ENCODE data around the gene MANBA. TPM values are rescaled to one million over a fixed set of nuclear protein-coding genes. Genes with fewer than 3 reads are reported as not detected.
A peak's percentile ranks its signal among the peaks of the same experiment; 100 is the strongest.

The MANBA gene
- total RNA-seq, 1 donor from 2014 or later = 48.9 TPM

DNA sequence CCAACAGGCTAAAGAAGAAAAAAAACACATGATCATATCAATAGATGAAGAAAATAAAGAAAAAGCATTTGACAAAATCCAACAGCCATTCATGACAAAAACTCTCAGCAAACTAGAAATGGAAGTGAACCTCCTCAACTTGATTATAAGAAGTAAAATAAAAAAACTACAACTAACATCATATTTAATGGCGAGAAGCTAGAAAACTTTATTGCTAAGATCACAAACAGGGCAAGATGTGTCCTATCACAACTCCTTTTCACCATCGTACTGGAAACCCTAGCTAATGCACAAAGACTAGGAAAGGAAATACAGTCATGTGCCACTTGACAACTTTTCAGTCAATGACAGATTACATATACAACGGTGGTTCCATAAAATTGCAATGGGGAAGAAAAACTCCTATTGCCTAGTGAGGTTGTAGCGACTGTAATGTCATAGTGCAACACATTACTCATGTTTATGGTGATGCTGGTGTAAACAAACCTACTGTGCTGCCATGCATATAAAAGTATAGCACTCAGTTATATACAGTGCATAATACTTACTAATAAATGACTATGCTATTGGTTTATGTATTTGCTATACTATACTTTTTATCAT is 12.1 kb upstream of the MANBA start:
- Mint-ChIP-seq H3K27ac (no peak overlapping the region), H3K36me3 (ENCODE audit: insufficient read depth) (no peaks in the 10 kb centered on the region), H3K4me3 (ENCODE audit: low read depth) (no peak overlapping the region), H3K4me1 (ENCODE audit: low read depth) (no peaks in the 10 kb centered on the region), H3K9me3 (ENCODE audit: low read depth) (no peaks in the 10 kb centered on the region), H3K27me3 (no peaks in the 10 kb centered on the region)
- TF ChIP-seq, protein P1, sequence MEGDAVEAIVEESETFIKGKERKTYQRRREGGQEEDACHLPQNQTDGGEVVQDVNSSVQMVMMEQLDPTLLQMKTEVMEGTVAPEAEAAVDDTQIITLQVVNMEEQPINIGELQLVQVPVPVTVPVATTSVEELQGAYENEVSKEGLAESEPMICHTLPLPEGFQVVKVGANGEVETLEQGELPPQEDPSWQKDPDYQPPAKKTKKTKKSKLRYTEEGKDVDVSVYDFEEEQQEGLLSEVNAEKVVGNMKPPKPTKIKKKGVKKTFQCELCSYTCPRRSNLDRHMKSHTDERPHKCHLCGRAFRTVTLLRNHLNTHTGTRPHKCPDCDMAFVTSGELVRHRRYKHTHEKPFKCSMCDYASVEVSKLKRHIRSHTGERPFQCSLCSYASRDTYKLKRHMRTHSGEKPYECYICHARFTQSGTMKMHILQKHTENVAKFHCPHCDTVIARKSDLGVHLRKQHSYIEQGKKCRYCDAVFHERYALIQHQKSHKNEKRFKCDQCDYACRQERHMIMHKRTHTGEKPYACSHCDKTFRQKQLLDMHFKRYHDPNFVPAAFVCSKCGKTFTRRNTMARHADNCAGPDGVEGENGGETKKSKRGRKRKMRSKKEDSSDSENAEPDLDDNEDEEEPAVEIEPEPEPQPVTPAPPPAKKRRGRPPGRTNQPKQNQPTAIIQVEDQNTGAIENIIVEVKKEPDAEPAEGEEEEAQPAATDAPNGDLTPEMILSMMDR (IDR thresholded peaks at IDR 0.05; ENCODE audit: unreplicated experiment) = no peak
- no peak for DNase-seq (ENCODE audit: low spot score, unreplicated experiment)

DNA sequence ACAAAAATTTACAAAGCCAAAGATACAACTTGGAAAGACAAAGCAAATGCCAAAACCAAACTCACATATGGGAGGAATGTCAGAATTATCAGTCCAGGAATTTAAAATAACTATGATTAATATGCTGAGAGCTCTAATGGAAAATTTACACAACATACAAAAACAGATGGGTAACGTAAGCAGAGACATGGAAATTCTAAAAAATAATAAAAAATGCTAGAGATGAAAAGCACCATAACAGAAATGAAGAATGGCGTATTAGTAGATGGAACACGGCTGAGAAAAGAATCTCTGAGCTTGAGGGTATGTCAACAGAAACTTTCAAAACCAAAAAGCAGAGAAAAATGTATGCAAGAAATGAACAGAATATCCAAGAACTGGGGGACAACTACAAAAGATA is 4.1 kb upstream of the MANBA start:
- H3K36me3 Mint-ChIP-seq (ENCODE audit: insufficient read depth) = no peaks in the 10 kb centered on the region
- H3K9me3 Mint-ChIP-seq (ENCODE audit: low read depth) = no peaks in the 10 kb centered on the region
- H3K4me1 Mint-ChIP-seq (ENCODE audit: low read depth) = peaks cover 10% of the 10 kb centered on the region
- TF ChIP-seq, protein P1 (IDR thresholded peaks at IDR 0.05; ENCODE audit: unreplicated experiment) = no peak
- H3K27me3 Mint-ChIP-seq = peaks cover 2% of the 10 kb centered on the region
- no peak for DNase-seq (ENCODE audit: low spot score, unreplicated experiment)
- H3K27ac Mint-ChIP-seq = no peak overlapping the region
- H3K4me3 Mint-ChIP-seq (ENCODE audit: low read depth) = no peak overlapping the region

DNA sequence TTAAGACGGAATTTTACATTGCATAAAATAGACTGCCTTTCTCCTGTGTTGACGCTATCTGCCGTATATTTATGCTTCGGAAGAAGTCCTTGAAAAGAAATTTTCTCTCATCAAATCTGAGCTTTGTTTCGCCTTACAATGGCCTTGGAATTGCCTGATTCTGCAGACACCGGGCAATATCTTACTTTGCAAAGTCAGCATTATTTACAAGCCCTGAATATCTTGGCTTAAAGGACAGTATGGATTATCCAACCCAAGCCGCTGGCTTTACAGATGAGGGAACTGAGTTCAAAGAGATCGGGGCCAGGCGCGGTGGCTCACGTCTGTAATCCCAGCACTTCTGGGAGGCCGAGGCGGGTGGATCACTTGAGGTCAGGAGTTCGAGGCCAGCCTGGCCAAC is 1.1 kb upstream of the MANBA start:
- peaks cover 27% of the 10 kb centered on the region for H3K4me1 Mint-ChIP-seq (ENCODE audit: low read depth)
- H3K27me3 Mint-ChIP-seq = peaks cover 5% of the 10 kb centered on the region
- H3K27ac Mint-ChIP-seq = no peak overlapping the region
- TF ChIP-seq, protein P1 (IDR thresholded peaks at IDR 0.05; ENCODE audit: unreplicated experiment) = no peak
- peak overlapping the region; percentile 94 for H3K4me3 Mint-ChIP-seq (ENCODE audit: low read depth)
- no peak for DNase-seq (ENCODE audit: low spot score, unreplicated experiment)
- H3K9me3 Mint-ChIP-seq (ENCODE audit: low read depth) = no peaks in the 10 kb centered on the region
- peaks cover 3% of the 10 kb centered on the region for H3K36me3 Mint-ChIP-seq (ENCODE audit: insufficient read depth)

DNA sequence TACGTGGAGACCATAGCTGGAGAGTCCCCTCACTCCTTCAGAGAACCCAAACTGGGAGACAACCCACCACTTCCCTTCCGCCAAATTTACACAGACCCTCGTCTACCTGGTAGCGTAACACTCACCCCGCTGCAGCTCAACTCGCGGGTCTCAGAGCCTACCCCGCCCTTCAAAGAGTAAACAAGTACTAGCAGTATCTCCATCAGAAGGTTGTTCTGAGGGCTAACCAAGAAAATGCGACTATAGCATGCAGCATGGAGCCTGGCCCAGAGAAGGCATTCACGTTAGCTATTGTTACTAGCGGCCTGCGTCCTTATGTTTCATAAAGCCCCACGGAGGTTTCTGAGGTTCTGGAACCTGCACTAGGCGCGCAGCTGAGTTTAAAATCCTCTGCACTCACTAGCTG is 531 bp upstream of the MANBA start:
- Mint-ChIP-seq H3K4me1 (ENCODE audit: low read depth) (peaks cover 27% of the 10 kb centered on the region), H3K27me3 (peaks cover 5% of the 10 kb centered on the region), H3K4me3 (ENCODE audit: low read depth) (peak overlapping the region; percentile 94), H3K27ac (peak overlapping the region; percentile 80), H3K36me3 (ENCODE audit: insufficient read depth) (peaks cover 3% of the 10 kb centered on the region), H3K9me3 (ENCODE audit: low read depth) (no peaks in the 10 kb centered on the region)
- TF ChIP-seq, protein P1 (IDR thresholded peaks at IDR 0.05; ENCODE audit: unreplicated experiment) = no peak
- DNase-seq (ENCODE audit: low spot score, unreplicated experiment) = no peak

DNA sequence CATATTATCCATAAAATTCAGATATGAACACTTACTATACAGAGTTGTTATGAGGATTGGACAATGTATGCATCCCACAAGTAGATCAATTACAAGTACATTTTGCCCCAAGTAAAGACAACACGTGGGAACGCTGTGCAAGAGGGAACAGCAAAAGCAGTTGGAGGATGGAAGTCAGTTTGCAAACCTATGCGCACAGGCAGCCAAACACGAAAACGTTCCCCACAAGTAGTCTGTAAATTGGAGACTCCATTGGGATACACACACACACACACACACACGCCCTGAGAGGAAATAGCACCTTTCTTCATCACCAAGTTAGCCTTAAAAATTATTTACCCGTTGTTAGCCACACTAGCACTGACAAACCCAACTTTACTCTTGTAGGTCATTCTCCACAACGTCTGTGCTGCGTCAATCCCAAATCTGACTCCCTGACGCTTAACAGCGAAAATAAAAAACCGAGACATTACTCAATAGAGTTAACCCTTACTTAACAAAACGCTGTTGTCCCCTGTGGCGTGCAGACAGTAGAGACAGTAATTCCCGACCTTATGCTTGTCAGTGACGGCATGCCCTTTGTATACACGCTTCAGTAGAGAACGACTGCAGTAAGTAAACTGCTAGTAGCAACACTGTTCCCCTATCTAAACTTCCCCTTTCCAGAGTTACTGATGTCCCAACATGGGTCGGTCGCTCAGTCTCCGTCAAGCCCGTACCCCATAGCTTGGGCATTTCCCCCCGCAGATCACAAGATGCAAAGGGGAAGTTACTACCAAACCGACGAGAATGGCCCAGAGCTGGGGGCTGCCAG is 730 bp downstream of the MANBA start:
- H3K4me1 Mint-ChIP-seq (ENCODE audit: low read depth) = peaks cover 25% of the 10 kb centered on the region
- peaks cover under 1% of the 10 kb centered on the region for H3K9me3 Mint-ChIP-seq (ENCODE audit: low read depth)
- TF ChIP-seq, protein P1 (IDR thresholded peaks at IDR 0.05; ENCODE audit: unreplicated experiment) = no peak
- H3K4me3 Mint-ChIP-seq (ENCODE audit: low read depth) = peak overlapping the region; percentile 94
- H3K27ac Mint-ChIP-seq = peak overlapping the region; percentile 98
- peaks cover 3% of the 10 kb centered on the region for H3K36me3 Mint-ChIP-seq (ENCODE audit: insufficient read depth)
- DNase-seq (ENCODE audit: low spot score, unreplicated experiment) = no peak
- peaks cover 5% of the 10 kb centered on the region for H3K27me3 Mint-ChIP-seq
